Measurements from ENCODE around the gene SRRM2. TPM values are rescaled to one million over a fixed set of nuclear protein-coding genes. Genes with fewer than 3 reads are reported as not detected.

Gene SRRM2
- total RNA-seq, 1 experiment from 2014 or later, result 746 TPM

- H3K27ac ChIP-seq, result no peak overlapping the region
- no TSS peak for BruUV-seq (replicated peaks)
- no peaks in the 10 kb centered on the region for H3K27me3 ChIP-seq (ENCODE audit: insufficient read depth, low read depth)
- DNase-seq, result no peak
- ChIA-PET POLR2A (ENCODE audit: unreplicated experiment) (no interaction called here), CTCF (no interaction called here)
- TF ChIP-seq CTCF (conservative IDR thresholded peaks at IDR 0.05) (no peak), EZH2 (IDR thresholded peaks at IDR 0.05; ENCODE audit: low read depth) (no peak)
- H4K20me1 ChIP-seq (ENCODE audit: insufficient read depth), result peaks cover 78% of the 10 kb centered on the region
- intact Hi-C loops (cut with micrococcal nuclease; ENCODE audit: unreplicated experiment), result no loop called here
- peaks cover 44% of the 10 kb centered on the region for H3K79me2 ChIP-seq (ENCODE audit: low read depth)
- no peaks in the 10 kb centered on the region; the same call in 1 of the 2 replicates for H3K4me1 ChIP-seq (replicated peaks; ENCODE audit: insufficient read depth)
- H3F3A ChIP-seq (ENCODE audit: insufficient read depth, low read depth), result peaks cover 90% of the 10 kb centered on the region
- H3K4me3 ChIP-seq, result no peak overlapping the region
- no peaks in the 10 kb centered on the region for H3K9me2 ChIP-seq (ENCODE audit: insufficient read depth)
- H2AFZ ChIP-seq, result no peak overlapping the region
- no peaks in the 10 kb centered on the region for H3K9me3 ChIP-seq (ENCODE audit: insufficient read depth, low read depth)
- H3K4me2 ChIP-seq, result no peak overlapping the region
- H3K36me3 ChIP-seq (ENCODE audit: low read depth), result peaks cover 34% of the 10 kb centered on the region
These were observed 17.2 kb downstream of the SRRM2 start for GRCh38 chr16:2769675-2770056.

GRCh38 chr16:2770057-2770951 lies 17.9 kb downstream of the SRRM2 start:
- Histone ChIP-seq H3K4me2 (no peak overlapping the region), H3K9me2 (ENCODE audit: insufficient read depth) (no peaks in the 10 kb centered on the region), H3K4me1 (replicated peaks; ENCODE audit: insufficient read depth) (peaks cover 2% of the 10 kb centered on the region), H3K79me2 (ENCODE audit: low read depth) (peaks cover 44% of the 10 kb centered on the region), H3F3A (ENCODE audit: insufficient read depth, low read depth) (peaks cover 90% of the 10 kb centered on the region), H3K9me3 (ENCODE audit: insufficient read depth, low read depth) (no peaks in the 10 kb centered on the region), H4K20me1 (ENCODE audit: insufficient read depth) (peaks cover 71% of the 10 kb centered on the region), H2AFZ (no peak overlapping the region), H3K27ac (no peak overlapping the region), H3K27me3 (ENCODE audit: insufficient read depth, low read depth) (no peaks in the 10 kb centered on the region), H3K4me3 (no peak overlapping the region), H3K36me3 (ENCODE audit: low read depth) (peaks cover 29% of the 10 kb centered on the region)
- CTCF ChIA-PET, result no interaction called here
- POLR2A ChIA-PET (ENCODE audit: unreplicated experiment), result no interaction called here
- no peak for TF ChIP-seq CTCF (conservative IDR thresholded peaks at IDR 0.05)
- no peak for TF ChIP-seq EZH2 (IDR thresholded peaks at IDR 0.05; ENCODE audit: low read depth)
- no TSS peak for BruUV-seq (replicated peaks)
- intact Hi-C loops (cut with micrococcal nuclease; ENCODE audit: unreplicated experiment), result no loop called here
- peak in 1 of 2 experiments; percentile 39 for DNase-seq

- CTCF ChIA-PET, result interaction anchor here (0.6 kb wide), 1 partner anchor 74 kb away, joined by 4 read pairs; no protein-coding TSS in a partner anchor
- Histone ChIP-seq H3K36me3 (ENCODE audit: low read depth) (peaks cover 24% of the 10 kb centered on the region), H3K27me3 (ENCODE audit: insufficient read depth, low read depth) (no peaks in the 10 kb centered on the region), H2AFZ (no peak overlapping the region), H3F3A (ENCODE audit: insufficient read depth, low read depth) (peaks cover 85% of the 10 kb centered on the region), H3K4me1 (replicated peaks; ENCODE audit: insufficient read depth) (peaks cover 11% of the 10 kb centered on the region), H3K4me3 (no peak overlapping the region), H3K9me3 (ENCODE audit: insufficient read depth, low read depth) (no peaks in the 10 kb centered on the region), H3K9me2 (ENCODE audit: insufficient read depth) (no peaks in the 10 kb centered on the region), H3K27ac (no peak overlapping the region), H3K4me2 (no peak overlapping the region), H3K79me2 (ENCODE audit: low read depth) (peaks cover 44% of the 10 kb centered on the region), H4K20me1 (ENCODE audit: insufficient read depth) (peaks cover 61% of the 10 kb centered on the region)
- no peak for DNase-seq
- POLR2A ChIA-PET (ENCODE audit: unreplicated experiment), result no interaction called here
- BruUV-seq (replicated peaks), result no TSS peak
- intact Hi-C loops (cut with micrococcal nuclease; ENCODE audit: unreplicated experiment), result no loop called here
- no peak for TF ChIP-seq EZH2 (IDR thresholded peaks at IDR 0.05; ENCODE audit: low read depth)
- no peak for TF ChIP-seq CTCF (conservative IDR thresholded peaks at IDR 0.05)
These were observed 19.3 kb downstream of the SRRM2 start for GRCh38 chr16:2771496-2772402.

All from PC-9 (cell line).